WTC11 (cell line): ENCODE results near the gene POU3F3.

Experiments
- SP1 ChIP-seq: sonication (generic); formaldehyde crosslinking; conservative IDR thresholded peaks from 2 replicates; pipeline ENCODE4 v1.8.1; 2022; ENCODE audit warnings: missing genetic modification reagents
- STAT6 ChIP-seq: sonication (generic); formaldehyde crosslinking; conservative IDR thresholded peaks from 2 replicates; pipeline ENCODE4 v1.8.1; 2023; ENCODE audit warnings: mild to moderate bottlenecking, low read depth, missing genetic modification reagents, moderate library complexity
- USF2 ChIP-seq: sonication (generic); formaldehyde crosslinking; IDR thresholded peaks from 2 replicates; pipeline ENCODE4 v1.8.1; 2023; ENCODE audit warnings: mild to moderate bottlenecking, missing genetic modification reagents, moderate library complexity
- ZNF219 ChIP-seq: sonication (generic); formaldehyde crosslinking; IDR thresholded peaks from 2 replicates; pipeline ENCODE4 v1.8.0; 2023; ENCODE audit warnings: missing genetic modification reagents, mild to moderate bottlenecking, borderline replicate concordance

DNA sequence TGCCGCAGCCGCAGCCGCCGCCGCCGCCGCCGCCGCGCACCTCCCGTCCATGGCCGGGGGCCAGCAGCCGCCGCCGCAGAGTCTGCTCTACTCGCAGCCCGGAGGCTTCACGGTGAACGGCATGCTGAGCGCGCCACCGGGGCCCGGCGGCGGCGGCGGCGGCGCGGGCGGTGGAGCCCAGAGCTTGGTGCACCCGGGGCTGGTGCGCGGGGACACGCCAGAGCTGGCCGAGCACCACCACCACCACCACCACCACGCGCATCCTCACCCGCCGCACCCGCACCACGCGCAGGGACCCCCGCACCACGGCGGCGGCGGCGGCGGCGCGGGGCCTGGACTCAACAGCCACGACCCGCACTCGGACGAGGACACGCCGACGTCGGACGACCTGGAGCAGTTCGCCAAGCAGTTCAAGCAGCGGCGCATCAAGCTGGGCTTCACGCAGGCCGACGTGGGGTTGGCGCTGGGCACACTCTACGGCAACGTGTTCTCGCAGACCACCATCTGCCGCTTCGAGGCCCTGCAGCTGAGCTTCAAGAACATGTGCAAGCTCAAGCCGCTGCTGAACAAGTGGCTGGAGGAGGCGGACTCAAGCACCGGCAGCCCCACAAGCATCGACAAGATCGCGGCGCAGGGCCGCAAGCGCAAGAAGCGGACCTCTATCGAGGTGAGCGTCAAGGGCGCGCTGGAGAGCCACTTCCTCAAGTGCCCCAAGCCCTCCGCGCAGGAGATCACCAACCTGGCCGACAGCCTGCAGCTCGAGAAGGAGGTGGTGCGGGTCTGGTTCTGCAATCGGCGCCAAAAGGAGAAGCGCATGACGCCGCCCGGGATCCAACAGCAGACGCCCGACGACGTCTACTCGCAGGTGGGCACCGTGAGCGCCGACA lies 2.4 kb downstream of the POU3F3 start:
- TF ChIP-seq USF2, result no peak
- TF ChIP-seq ZNF219 (CRISPR knock-in tag), result no peak; the same call in 1 of the 2 replicates
- no peak for TF ChIP-seq STAT6
- no peak for TF ChIP-seq SP1 (CRISPR knock-in tag)
